ENCODE measurements around the gene UBTFL1.
"Not testable (repeated sequence)": the region's sequence is repeated elsewhere in the genome, so short reads cannot be mapped to it uniquely, and the experiment has no call there.

UBTFL1 gene

GRCh38 chr11:90085650-90086049 lies at the start of gene UBTFL1:
Gene UBTFL1 (plus strand): TSS chr11:90085950. CDS start chr11:90085950, 0 bp downstream.
- DNase-seq; intact Hi-C loops (cut with DNase I): not testable (repeated sequence)

- peak in 2 of 10 donors; percentile 35 to 67 for DNase-seq
- intact Hi-C loops (cut with DNase I): not testable (repeated sequence)
Measured at GRCh38 chr11:90051591-90052209, 34.0 kb upstream of the UBTFL1 start.

- DNase-seq: peak in 8 of 10 donors; percentile 12 to 88 (median 39)
- intact Hi-C loops (cut with DNase I): not testable (repeated sequence)
Measured at GRCh38 chr11:90052311-90052710, 33.4 kb upstream of the UBTFL1 start.

GRCh38 chr11:90053545-90053944 lies 32.2 kb upstream of the UBTFL1 start:
- DNase-seq; intact Hi-C loops (cut with DNase I): not testable (repeated sequence)

- intact Hi-C loops (cut with DNase I); DNase-seq: not testable (repeated sequence)
Measured at GRCh38 chr11:90088731-90089130, 3.0 kb downstream of the UBTFL1 start.

- intact Hi-C loops (cut with DNase I); DNase-seq: not testable (repeated sequence)
Measured at GRCh38 chr11:90095230-90095924, 9.6 kb downstream of the UBTFL1 start.

- peak in 5 of 10 donors; percentile 7 to 74 (median 40) for DNase-seq
- intact Hi-C loops (cut with DNase I): not testable (repeated sequence)
Measured at GRCh38 chr11:90098261-90098660, 12.5 kb downstream of the UBTFL1 start.

GRCh38 chr11:90100431-90100830 lies 14.7 kb downstream of the UBTFL1 start:
- intact Hi-C loops (cut with DNase I): no loop called here
- no peak for DNase-seq

GRCh38 chr11:90113541-90113940 lies 27.8 kb downstream of the UBTFL1 start:
- intact Hi-C loops (cut with DNase I): loop anchor here (10.0 kb wide), 1 partner anchor 439 kb away; no protein-coding TSS in a partner anchor
- DNase-seq: no peak

GRCh38 chr11:90120191-90120590 lies 34.4 kb downstream of the UBTFL1 start:
- intact Hi-C loops (cut with DNase I): no loop called here
- no peak for DNase-seq

GRCh38 chr11:90124371-90124770 lies 38.6 kb downstream of the UBTFL1 start:
- no peak for DNase-seq
- intact Hi-C loops (cut with DNase I): no loop called here

- intact Hi-C loops (cut with DNase I): no loop called here
- DNase-seq: no peak
Measured at GRCh38 chr11:90124946-90125345, 39.2 kb downstream of the UBTFL1 start.

- no peak for DNase-seq
- intact Hi-C loops (cut with DNase I): no loop called here
Measured at GRCh38 chr11:90133560-90134477, 48.1 kb downstream of the UBTFL1 start.

- intact Hi-C loops (cut with DNase I): no loop called here
- DNase-seq: peak; percentile 31 to 94 (median 58)
Measured at GRCh38 chr11:90134478-90135003, 48.8 kb downstream of the UBTFL1 start, which contains the start of gene NAALAD2. Gene NAALAD2 (plus strand): TSS chr11:90134663. CDS start chr11:90134759, 96 bp downstream.

- intact Hi-C loops (cut with DNase I): no loop called here
- DNase-seq: no peak
Measured at GRCh38 chr11:90135016-90135415, 49.3 kb downstream of the UBTFL1 start.
